Measurements from ENCODE around the gene APBA2. TPM values are rescaled to one million over a fixed set of nuclear protein-coding genes. Genes with fewer than 3 reads are reported as not detected.

The APBA2 gene
- total and polyA plus RNA-seq, 2 of the 4 experiments (the other 2 are of a cell fraction) = 21.7 to 33.0 TPM

DNA sequence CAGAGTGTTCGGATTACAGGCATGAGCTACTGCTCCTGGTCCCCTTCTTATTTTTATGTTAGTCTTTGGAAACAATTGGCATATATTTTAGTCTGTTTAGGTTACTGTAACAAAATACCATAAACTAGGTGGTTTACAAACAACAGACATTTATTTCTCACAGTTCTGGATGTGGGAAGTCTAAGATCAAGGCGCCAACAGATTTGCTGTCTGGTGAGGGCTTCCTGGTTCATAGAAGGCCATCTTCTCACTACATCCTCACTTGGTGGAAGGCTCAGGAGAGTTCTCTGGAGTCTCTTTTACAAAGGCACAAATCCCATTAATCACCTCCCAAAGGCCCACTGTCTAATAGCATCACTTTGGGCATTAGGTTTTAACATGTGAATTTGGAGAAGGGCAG, 101.0 kb downstream of the APBA2 start:
- no peak for DNase-seq
- POLR2A ChIA-PET (ENCODE audit: unreplicated experiment) = no interaction called here

More for the DNA sequence above, 101.0 kb downstream of the APBA2 start:
- no peak overlapping the region for H2AK9ac ChIP-seq (replicated peaks; ENCODE audit: low read depth, low read length, poor library complexity)
- no peak overlapping the region for H4K5ac ChIP-seq (ENCODE audit: low read depth, low read length)
- no peaks in the 10 kb centered on the region for H3K9me3 ChIP-seq (ENCODE audit: control insufficient read depth, insufficient read depth, low read length)
- no CpG with 5 or more reads among the region's 2 CpGs for WGBS, 2 experiments (ENCODE audit: extremely low coverage in 2 of 2, insufficient read length in 1 of 2)
- no peak overlapping the region for H2BK120ac ChIP-seq (ENCODE audit: low read depth, low read length)
- CTCF ChIA-PET = no interaction called here
- H2BK20ac ChIP-seq (ENCODE audit: low read depth, low read length) = no peak overlapping the region
- no peak overlapping the region for H2BK5ac ChIP-seq (ENCODE audit: low read depth, low read length, poor library complexity, severe bottlenecking)
- no peak overlapping the region for H2BK15ac ChIP-seq (ENCODE audit: low read depth, low read length)
- H2AK5ac ChIP-seq (ENCODE audit: low read depth, low read length) = no peak overlapping the region
- H3K27ac ChIP-seq (ENCODE audit: insufficient read depth, low read length) = no peak overlapping the region
- H2AFZ ChIP-seq (replicated peaks; ENCODE audit: low read length, poor library complexity) = no peak overlapping the region
- intact Hi-C loops (cut with micrococcal nuclease) = loop anchor here (10.0 kb wide), 1 partner anchor 98 kb away; no protein-coding TSS in a partner anchor
- H3K4me1 ChIP-seq (ENCODE audit: control insufficient read depth, insufficient read depth, low read length) = peaks cover 11% of the 10 kb centered on the region
- TF ChIP-seq SMC3 (IDR thresholded peaks at IDR 0.05; ENCODE audit: low read depth, low read length) = no peak
- no peak for TF ChIP-seq POLR2A (IDR thresholded peaks at IDR 0.05; ENCODE audit: low read depth, low read length)
- TF ChIP-seq CTCF (conservative IDR thresholded peaks at IDR 0.05; ENCODE audit: low read depth, low read length) = no peak
- no peak for TF ChIP-seq RCOR1 (IDR thresholded peaks at IDR 0.05; ENCODE audit: insufficient replicate concordance, low read length)
- no peak for TF ChIP-seq FOS (IDR thresholded peaks at IDR 0.05; ENCODE audit: low read depth, low read length)
- TF ChIP-seq, protein P1, sequence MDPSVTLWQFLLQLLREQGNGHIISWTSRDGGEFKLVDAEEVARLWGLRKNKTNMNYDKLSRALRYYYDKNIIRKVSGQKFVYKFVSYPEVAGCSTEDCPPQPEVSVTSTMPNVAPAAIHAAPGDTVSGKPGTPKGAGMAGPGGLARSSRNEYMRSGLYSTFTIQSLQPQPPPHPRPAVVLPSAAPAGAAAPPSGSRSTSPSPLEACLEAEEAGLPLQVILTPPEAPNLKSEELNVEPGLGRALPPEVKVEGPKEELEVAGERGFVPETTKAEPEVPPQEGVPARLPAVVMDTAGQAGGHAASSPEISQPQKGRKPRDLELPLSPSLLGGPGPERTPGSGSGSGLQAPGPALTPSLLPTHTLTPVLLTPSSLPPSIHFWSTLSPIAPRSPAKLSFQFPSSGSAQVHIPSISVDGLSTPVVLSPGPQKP (IDR thresholded peaks at IDR 0.05; ENCODE audit: borderline replicate concordance, low read depth, low read length) = no peak
- TF ChIP-seq MAFK (IDR thresholded peaks at IDR 0.05; ENCODE audit: low read depth, low read length) = no peak
- TF ChIP-seq RAD21 (IDR thresholded peaks at IDR 0.05; ENCODE audit: low read length) = no peak
- TF ChIP-seq CEBPB (IDR thresholded peaks at IDR 0.05; ENCODE audit: low read depth, low read length) = no peak
- no peak for TF ChIP-seq BHLHE40 (IDR thresholded peaks at IDR 0.05; ENCODE audit: low read depth, low read length)
- no peak for TF ChIP-seq MAZ (IDR thresholded peaks at IDR 0.05; ENCODE audit: borderline replicate concordance, low read depth, low read length)
- TF ChIP-seq USF2 (IDR thresholded peaks at IDR 0.05; ENCODE audit: low read depth, low read length) = no peak
- no peak for TF ChIP-seq NFE2L2 (IDR thresholded peaks at IDR 0.05; ENCODE audit: low read depth, low read length)
- no peak for TF ChIP-seq CHD1 (IDR thresholded peaks at IDR 0.05; ENCODE audit: low read depth, low read length)
- no peak for TF ChIP-seq MXI1 (IDR thresholded peaks at IDR 0.05; ENCODE audit: borderline replicate concordance, low read depth, low read length)
- TF ChIP-seq RFX5 (IDR thresholded peaks at IDR 0.05; ENCODE audit: low read depth, low read length) = no peak
- no peaks in the 10 kb centered on the region for H3K27me3 ChIP-seq (ENCODE audit: control insufficient read depth, insufficient read depth, low read length)
- H3K18ac ChIP-seq (ENCODE audit: low read depth, low read length) = no peak overlapping the region
- peaks cover 3% of the 10 kb centered on the region; the same call in 1 of the 2 replicates for H3K9me1 ChIP-seq (ENCODE audit: insufficient read depth, low read length)
- no peak overlapping the region for H4K91ac ChIP-seq (ENCODE audit: insufficient read depth, low read depth, low read length)
- peaks cover 6 to 39% of the 10 kb centered on the region in 2 experiments for H3K79me1 ChIP-seq (ENCODE audit: low read depth in 1 of 2, low read length in 2 of 2)
- H4K20me1 ChIP-seq (ENCODE audit: insufficient read depth, low read length) = peaks cover 7% of the 10 kb centered on the region; the same call in 1 of the 2 replicates
- H3K4me2 ChIP-seq (ENCODE audit: low read depth, low read length) = no peak overlapping the region
- in situ Hi-C loops (cut with MboI; ENCODE audit: low sequenced_read_pairs) = no loop called here
- no peaks in the 10 kb centered on the region for H3K36me3 ChIP-seq (ENCODE audit: control insufficient read depth, insufficient read depth, low read length)
- H3K56ac ChIP-seq (ENCODE audit: extremely low read depth, insufficient read depth, low read length) = no peak overlapping the region
- no peak overlapping the region for H3K4ac ChIP-seq (ENCODE audit: low read depth, low read length)
- ATAC-seq (ENCODE audit: low read depth) = no peak
- H4K8ac ChIP-seq (ENCODE audit: low read depth in 2 of 2, low read length in 2 of 2) = no peak overlapping the region
- no peak overlapping the region for H3K14ac ChIP-seq (replicated peaks; ENCODE audit: low read depth, low read length)
- no peak overlapping the region for H3K4me3 ChIP-seq (ENCODE audit: insufficient read depth, low read depth, low read length)
- dilution Hi-C loops (cut with HindIII; ENCODE audit: low sequenced_read_pairs, unreplicated experiment) = no loop called here
- H3K9ac ChIP-seq (ENCODE audit: low read depth, low read length) = no peak overlapping the region
- no peak overlapping the region for H3K23ac ChIP-seq (ENCODE audit: low read depth, low read length)
- BruUV-seq (replicated peaks) = no TSS peak
